ENCODE data around the gene MAN2B2.

- TF ChIP-seq CTCF (IDR thresholded peaks at IDR 0.05) (no peak), POLR2A (IDR thresholded peaks at IDR 0.05) (no peak)
Observed at GRCh38 chr4:6580353-6580752, 5.4 kb downstream of the MAN2B2 start.

Data from lower leg skin (tissue), 3 donors.